ENCODE measurements around the gene DESI1. TPM values are rescaled to one million over a fixed set of nuclear protein-coding genes. Genes with fewer than 3 reads are reported as not detected.

DESI1 gene
- total and polyA plus RNA-seq, 2 of the 13 experiments (the other 11 are each of a cell fraction or from before 2014, with no cell fraction given), result 21.6 to 29.2 TPM

DNA sequence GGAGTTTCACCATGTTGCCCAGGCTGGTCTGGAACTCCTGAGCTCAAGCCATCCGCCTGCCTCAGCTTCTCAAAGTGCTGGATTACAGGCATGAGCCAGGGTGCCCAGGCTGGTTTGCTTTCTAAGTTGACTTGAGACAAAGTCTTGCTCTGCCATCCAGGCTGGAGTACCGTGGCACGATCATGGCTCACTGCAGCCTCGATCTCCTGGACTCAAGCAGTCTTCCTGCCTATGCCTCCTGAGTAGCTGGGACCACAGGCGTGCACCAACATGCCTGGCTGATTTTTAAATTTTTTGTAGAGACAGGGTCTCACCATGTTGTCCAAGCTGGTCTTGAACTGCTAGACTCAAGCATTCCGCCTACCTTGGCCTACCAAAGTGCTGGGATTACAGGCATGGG is 36.9 kb upstream of the DESI1 start:
- H4K20me1 ChIP-seq (ENCODE audit: insufficient read depth, low read length), result no peaks in the 10 kb centered on the region
- H3K9me3 ChIP-seq (ENCODE audit: low read length), result no peaks in the 10 kb centered on the region
- TF ChIP-seq TRIM24 (CRISPR knock-in tag; IDR thresholded peaks at IDR 0.05) (no peak), FIP1L1 (IDR thresholded peaks at IDR 0.05; ENCODE audit: borderline replicate concordance, insufficient read depth, low read depth, low read length) (no peak), ZKSCAN1 (IDR thresholded peaks at IDR 0.05; ENCODE audit: low read length) (no peak), NFATC3 (CRISPR knock-in tag; IDR thresholded peaks at IDR 0.05) (no peak), ZNF564 (CRISPR knock-in tag; IDR thresholded peaks at IDR 0.05) (no peak), GLI4 (CRISPR knock-in tag; IDR thresholded peaks at IDR 0.05; ENCODE audit: borderline replicate concordance) (no peak), ELF1 (CRISPR knock-in tag; IDR thresholded peaks at IDR 0.05) (no peak), CEBPG (CRISPR knock-in tag; IDR thresholded peaks at IDR 0.05) (no peak), ZNF337 (CRISPR knock-in tag; IDR thresholded peaks at IDR 0.05; ENCODE audit: borderline replicate concordance, low read depth) (no peak), ISX (CRISPR knock-in tag; conservative IDR thresholded peaks at IDR 0.05) (no peak), NONO (IDR thresholded peaks at IDR 0.05) (no peak), NONO (CRISPR knock-in tag; conservative IDR thresholded peaks at IDR 0.05) (no peak), KDM1A (CRISPR knock-in tag; IDR thresholded peaks at IDR 0.05) (no peak), RFXANK (CRISPR knock-in tag; IDR thresholded peaks at IDR 0.05) (no peak), ZNF616 (CRISPR knock-in tag; IDR thresholded peaks at IDR 0.05; ENCODE audit: low read depth) (no peak)
- TF ChIP-seq, protein P1, sequence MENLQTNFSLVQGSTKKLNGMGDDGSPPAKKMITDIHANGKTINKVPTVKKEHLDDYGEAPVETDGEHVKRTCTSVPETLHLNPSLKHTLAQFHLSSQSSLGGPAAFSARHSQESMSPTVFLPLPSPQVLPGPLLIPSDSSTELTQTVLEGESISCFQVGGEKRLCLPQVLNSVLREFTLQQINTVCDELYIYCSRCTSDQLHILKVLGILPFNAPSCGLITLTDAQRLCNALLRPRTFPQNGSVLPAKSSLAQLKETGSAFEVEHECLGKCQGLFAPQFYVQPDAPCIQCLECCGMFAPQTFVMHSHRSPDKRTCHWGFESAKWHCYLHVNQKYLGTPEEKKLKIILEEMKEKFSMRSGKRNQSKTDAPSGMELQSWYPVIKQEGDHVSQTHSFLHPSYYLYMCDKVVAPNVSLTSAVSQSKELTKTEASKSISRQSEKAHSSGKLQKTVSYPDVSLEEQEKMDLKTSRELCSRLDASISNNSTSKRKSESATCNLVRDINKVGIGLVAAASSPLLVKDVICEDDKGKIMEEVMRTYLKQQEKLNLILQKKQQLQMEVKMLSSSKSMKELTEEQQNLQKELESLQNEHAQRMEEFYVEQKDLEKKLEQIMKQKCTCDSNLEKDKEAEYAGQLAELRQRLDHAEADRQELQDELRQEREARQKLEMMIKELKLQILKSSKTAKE (CRISPR knock-in tag; IDR thresholded peaks at IDR 0.05; ENCODE audit: borderline replicate concordance), result no peak
- TF ChIP-seq, protein P2, sequence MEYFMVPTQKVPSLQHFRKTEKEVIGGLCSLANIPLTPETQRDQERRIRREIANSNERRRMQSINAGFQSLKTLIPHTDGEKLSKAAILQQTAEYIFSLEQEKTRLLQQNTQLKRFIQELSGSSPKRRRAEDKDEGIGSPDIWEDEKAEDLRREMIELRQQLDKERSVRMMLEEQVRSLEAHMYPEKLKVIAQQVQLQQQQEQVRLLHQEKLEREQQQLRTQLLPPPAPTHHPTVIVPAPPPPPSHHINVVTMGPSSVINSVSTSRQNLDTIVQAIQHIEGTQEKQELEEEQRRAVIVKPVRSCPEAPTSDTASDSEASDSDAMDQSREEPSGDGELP (IDR thresholded peaks at IDR 0.05; ENCODE audit: borderline replicate concordance, low read depth), result no peak
- TF ChIP-seq, protein P3, sequence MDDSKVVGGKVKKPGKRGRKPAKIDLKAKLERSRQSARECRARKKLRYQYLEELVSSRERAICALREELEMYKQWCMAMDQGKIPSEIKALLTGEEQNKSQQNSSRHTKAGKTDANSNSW (CRISPR knock-in tag; IDR thresholded peaks at IDR 0.05; ENCODE audit: borderline replicate concordance), result no peak
- TF ChIP-seq, protein P4, sequence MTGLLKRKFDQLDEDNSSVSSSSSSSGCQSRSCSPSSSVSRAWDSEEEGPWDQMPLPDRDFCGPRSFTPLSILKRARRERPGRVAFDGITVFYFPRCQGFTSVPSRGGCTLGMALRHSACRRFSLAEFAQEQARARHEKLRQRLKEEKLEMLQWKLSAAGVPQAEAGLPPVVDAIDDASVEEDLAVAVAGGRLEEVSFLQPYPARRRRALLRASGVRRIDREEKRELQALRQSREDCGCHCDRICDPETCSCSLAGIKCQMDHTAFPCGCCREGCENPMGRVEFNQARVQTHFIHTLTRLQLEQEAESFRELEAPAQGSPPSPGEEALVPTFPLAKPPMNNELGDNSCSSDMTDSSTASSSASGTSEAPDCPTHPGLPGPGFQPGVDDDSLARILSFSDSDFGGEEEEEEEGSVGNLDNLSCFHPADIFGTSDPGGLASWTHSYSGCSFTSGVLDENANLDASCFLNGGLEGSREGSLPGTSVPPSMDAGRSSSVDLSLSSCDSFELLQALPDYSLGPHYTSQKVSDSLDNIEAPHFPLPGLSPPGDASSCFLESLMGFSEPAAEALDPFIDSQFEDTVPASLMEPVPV (CRISPR knock-in tag; IDR thresholded peaks at IDR 0.05), result no peak
- peaks cover 43 to 89% of the 10 kb centered on the region in 2 experiments for H3K36me3 ChIP-seq (replicated peaks in 1 of 2; ENCODE audit: control insufficient read depth in 1 of 2, insufficient read depth in 2 of 2, low read length in 2 of 2)
- POLR2A ChIA-PET, result no interaction called here
- in situ Hi-C loops (cut with HindIII; ENCODE audit: extremely low pct_ligation_motif_present, low pct_unique_long_range_greater_than_20kb) (no loop called here), intact Hi-C loops (cut with micrococcal nuclease; ENCODE audit: unreplicated experiment) (no loop called here)
- no peak overlapping the region for H2AFZ ChIP-seq (ENCODE audit: low read length)
- no peak overlapping the region for H3K4me3 ChIP-seq (replicated peaks in 1 of 3; ENCODE audit: insufficient read depth in 1 of 3, low read depth in 2 of 3, low read length in 3 of 3)
- no TSS peak for BruUV-seq (replicated peaks)
- no peak overlapping the region for H3K27ac ChIP-seq (ENCODE audit: extremely low read length, insufficient read depth, low read length)
- WGBS (ENCODE audit: low lambda C conversion rate), result 98% methylated on average over 5 of the region's 6 CpGs
- H3K9ac ChIP-seq (ENCODE audit: insufficient read depth, low read depth, low read length), result no peak overlapping the region
- no peak for FAIRE-seq
- H3K79me2 ChIP-seq (ENCODE audit: insufficient read depth, low read length), result no peaks in the 10 kb centered on the region
- no peak for DNase-seq (ENCODE audit: low spot score)
- no peak overlapping the region for H3K4me2 ChIP-seq (ENCODE audit: low read depth, low read length)
- CTCF ChIA-PET (ENCODE audit: low intra/inter-chr PET ratio, low total read pairs), result no interaction called here
- ATAC-seq, result no peak
- no peaks in the 10 kb centered on the region for H3K27me3 ChIP-seq (ENCODE audit: control insufficient read depth in 1 of 2, insufficient read depth in 2 of 2, low read length in 2 of 2)
- peaks cover 24% of the 10 kb centered on the region for H3K4me1 ChIP-seq (ENCODE audit: insufficient read depth, low read length)

Measured in HepG2 (cell line).